ENCODE results near the gene DDX42.
A peak's percentile ranks its signal among the peaks of the same experiment; 100 is the strongest.
"Not testable (repeated sequence)": the region's sequence is repeated elsewhere in the genome, so short reads cannot be mapped to it uniquely, and the experiment has no call there.

Gene DDX42

GRCh38 chr17:63786971-63787711 lies 13.2 kb downstream of the DDX42 start:
- no peak for DNase-seq (ENCODE audit: low read depth)
- TF ChIP-seq CTCF (conservative IDR thresholded peaks at IDR 0.05; ENCODE audit: control insufficient read depth, insufficient read depth, low read depth, low read length), result no peak
- H3K4me3 ChIP-seq (ENCODE audit: control insufficient read depth, low read depth, low read length), result no peak overlapping the region

- no peak for DNase-seq (ENCODE audit: low read depth)
- no peak overlapping the region for H3K4me3 ChIP-seq (ENCODE audit: control insufficient read depth, low read depth, low read length)
- TF ChIP-seq CTCF (conservative IDR thresholded peaks at IDR 0.05; ENCODE audit: control insufficient read depth, insufficient read depth, low read depth, low read length), result no peak
These were observed 16.1 kb downstream of the DDX42 start for GRCh38 chr17:63790057-63790456.

GRCh38 chr17:63792055-63792729 lies 18.2 kb downstream of the DDX42 start:
- no peak for TF ChIP-seq CTCF (conservative IDR thresholded peaks at IDR 0.05; ENCODE audit: control insufficient read depth, insufficient read depth, low read depth, low read length)
- DNase-seq (ENCODE audit: low read depth), result no peak
- H3K4me3 ChIP-seq (ENCODE audit: control insufficient read depth, low read depth, low read length), result no peak overlapping the region

GRCh38 chr17:63796375-63796774 lies 22.4 kb downstream of the DDX42 start:
- H3K4me3 ChIP-seq (ENCODE audit: control insufficient read depth, low read depth, low read length); DNase-seq (ENCODE audit: low read depth): not testable (repeated sequence)

GRCh38 chr17:63798572-63799106 lies 24.7 kb downstream of the DDX42 start:
- DNase-seq (ENCODE audit: low read depth), result peak; percentile 43
- H3K4me3 ChIP-seq (ENCODE audit: control insufficient read depth, low read depth, low read length), result no peak overlapping the region
- no peak for TF ChIP-seq CTCF (conservative IDR thresholded peaks at IDR 0.05; ENCODE audit: control insufficient read depth, insufficient read depth, low read depth, low read length)

GRCh38 chr17:63800783-63801182 lies 26.8 kb downstream of the DDX42 start:
- H3K4me3 ChIP-seq (ENCODE audit: control insufficient read depth, low read depth, low read length), result no peak overlapping the region
- no peak for TF ChIP-seq CTCF (conservative IDR thresholded peaks at IDR 0.05; ENCODE audit: control insufficient read depth, insufficient read depth, low read depth, low read length)
- no peak for DNase-seq (ENCODE audit: low read depth)

GRCh38 chr17:63804328-63804727 lies 30.4 kb downstream of the DDX42 start:
- no peak for DNase-seq (ENCODE audit: low read depth)
- TF ChIP-seq CTCF (conservative IDR thresholded peaks at IDR 0.05; ENCODE audit: control insufficient read depth, insufficient read depth, low read depth, low read length), result no peak
- H3K4me3 ChIP-seq (ENCODE audit: control insufficient read depth, low read depth, low read length), result no peak overlapping the region
